Mucosa of descending colon (tissue), 3 donors: ENCODE results near the gene SNX13. TPM values are rescaled to one million over a fixed set of nuclear protein-coding genes. Genes with fewer than 3 reads are reported as not detected.

Source experiments
- ATAC-seq: fragments of 200-7000 bp; cut with Tn5 transposase; one replicate; pipeline ENCODE4 v1.9.1; 2020; ENCODE audit warnings: mild to moderate bottlenecking, moderate library complexity
- DNase-seq, 3 donors: peaks; one replicate each; pipeline ENCODE4 v3.0.0-alpha.2; 2020
- H3K36me3 ChIP-seq: fragments of 200-600 bp; one replicate; pipeline ENCODE4 v1.8.0; 2021; ENCODE audit warnings: low read depth, mild to moderate bottlenecking
- H3K4me1 ChIP-seq: fragments of 200-600 bp; one replicate; pipeline ENCODE4 v1.8.0; 2021; ENCODE audit warnings: low read depth, mild to moderate bottlenecking
- H3K4me3 ChIP-seq: fragments of 200-600 bp; one replicate; pipeline ENCODE4 v1.8.0; 2021; ENCODE audit warnings: mild to moderate bottlenecking
- H3K9me3 ChIP-seq: fragments of 200-600 bp; one replicate; pipeline ENCODE4 v1.8.0; 2021; ENCODE audit warnings: mild to moderate bottlenecking
- CTCF ChIP-seq: fragments of 200-600 bp; IDR thresholded peaks from one replicate; pipeline ENCODE4 v1.8.0; 2022; ENCODE audit warnings: antibody characterized with exemption, mild to moderate bottlenecking
- intact Hi-C, 2 donors: fragments of 100-400 bp; cut with DNase I in 1 of 2; cut with micrococcal nuclease in 1 of 2; formaldehyde crosslinking; loops; one replicate each; pipeline versions ENCODE4 v1.11.0 to v1.11.1; 2022; cut with DNase I, micrococcal nuclease
- total RNA-seq, 3 donors: library from RNA; stranded (reverse); fragmentation: NEBNext Ultra II Directional in 2 of 3; extraction: Animal tissue kit (Norgen Biotek cat#: 25700) in 2 of 3; gene quantifications; one replicate each; pipeline versions ENCODE4 v1.2.1 to v1.2.4, GENCODE V29; 2021 to 2023
- donor health status: DM: no; HTN: no; CAD: no; lungs with moderate emphysema.
- donor health status: DM: no; HTN: no; CAD: no.
- donor health status: DM: no; HTN: yes; CAD: no.

Gene SNX13
- total RNA-seq, 3 donors from 2014 or later = 72.2 to 89.4 (median 72.6) TPM

- Histone ChIP-seq H3K36me3 (no peaks in the 10 kb centered on the region), H3K4me1 (peaks cover 6% of the 10 kb centered on the region), H3K9me3 (no peaks in the 10 kb centered on the region), H3K4me3 (no peak overlapping the region)
- TF ChIP-seq CTCF = no peak
- ATAC-seq = peak; percentile 76
- intact Hi-C loops = no loop called here
- DNase-seq = no peak
Observed at GRCh38 chr7:17903337-17903736, 37.0 kb downstream of the SNX13 start.

GRCh38 chr7:17902599-17902998 is 37.7 kb downstream of the SNX13 start:
- intact Hi-C loops = no loop called here
- ATAC-seq (no peak), DNase-seq (no peak)
- no peaks in the 10 kb centered on the region for H3K36me3 ChIP-seq
- H3K4me3 ChIP-seq = no peak overlapping the region
- no peaks in the 10 kb centered on the region for H3K9me3 ChIP-seq
- no peak for TF ChIP-seq CTCF
- peaks cover 6% of the 10 kb centered on the region for H3K4me1 ChIP-seq

GRCh38 chr7:17900464-17900863 is 39.8 kb downstream of the SNX13 start:
- ATAC-seq = peak; percentile 9
- Histone ChIP-seq H3K36me3 (no peaks in the 10 kb centered on the region), H3K4me1 (no peaks in the 10 kb centered on the region), H3K4me3 (no peak overlapping the region), H3K9me3 (no peaks in the 10 kb centered on the region)
- TF ChIP-seq CTCF = no peak
- intact Hi-C loops = no loop called here
- DNase-seq = peak in 1 of 3 donors; percentile 13

GRCh38 chr7:17898111-17898510 is 42.2 kb downstream of the SNX13 start:
- H3K9me3 ChIP-seq = no peaks in the 10 kb centered on the region
- no peaks in the 10 kb centered on the region for H3K36me3 ChIP-seq
- intact Hi-C loops = no loop called here
- ATAC-seq (no peak), DNase-seq (no peak)
- H3K4me1 ChIP-seq = no peaks in the 10 kb centered on the region
- no peak for TF ChIP-seq CTCF
- H3K4me3 ChIP-seq = no peak overlapping the region

GRCh38 chr7:17887286-17887685 is 53.0 kb downstream of the SNX13 start:
- Histone ChIP-seq H3K4me1 (no peaks in the 10 kb centered on the region), H3K9me3 (no peaks in the 10 kb centered on the region), H3K36me3 (no peaks in the 10 kb centered on the region), H3K4me3 (no peak overlapping the region)
- no peak for DNase-seq
- intact Hi-C loops = no loop called here
- no peak for TF ChIP-seq CTCF
- no peak for ATAC-seq

- Histone ChIP-seq H3K9me3 (no peaks in the 10 kb centered on the region), H3K4me3 (no peak overlapping the region), H3K4me1 (no peaks in the 10 kb centered on the region), H3K36me3 (no peaks in the 10 kb centered on the region)
- intact Hi-C loops = no loop called here
- ATAC-seq (no peak), DNase-seq (no peak)
- TF ChIP-seq CTCF = no peak
Observed at GRCh38 chr7:17882685-17883084, 57.6 kb downstream of the SNX13 start.
